NCI-H460 (cell line): ENCODE results near the gene ERCC5. TPM values are rescaled to one million over a fixed set of nuclear protein-coding genes. Genes with fewer than 3 reads are reported as not detected.

Source experiments
- DNase-seq: peaks from one replicate; pipeline ENCODE4 v3.0.0-alpha.2; 2016; ENCODE audit warnings: low read depth; ENCODE audit errors: extremely low read depth
- polyA plus RNA-seq: library from polyadenylated mRNA; depleted of rRNA; stranded (reverse); fragments of >200 nt; gene quantifications from 2 replicates; pipeline ENCODE4 v1.2.3, GENCODE V29; 2014; cell fraction: nucleus; rRNA removed
- total RNA-seq: library from RNA; depleted of rRNA; stranded (reverse); fragments of >200 nt; shearing (Covaris generic); gene quantifications from 2 replicates; pipeline ENCODE4 v1.2.3, GENCODE V29; 2014; rRNA removed

ERCC5 gene
- 30.5 and 33.4 TPM in 2 replicates for total RNA-seq
- polyA plus RNA-seq = 33.9 and 43.5 TPM in 2 replicates

DNA sequence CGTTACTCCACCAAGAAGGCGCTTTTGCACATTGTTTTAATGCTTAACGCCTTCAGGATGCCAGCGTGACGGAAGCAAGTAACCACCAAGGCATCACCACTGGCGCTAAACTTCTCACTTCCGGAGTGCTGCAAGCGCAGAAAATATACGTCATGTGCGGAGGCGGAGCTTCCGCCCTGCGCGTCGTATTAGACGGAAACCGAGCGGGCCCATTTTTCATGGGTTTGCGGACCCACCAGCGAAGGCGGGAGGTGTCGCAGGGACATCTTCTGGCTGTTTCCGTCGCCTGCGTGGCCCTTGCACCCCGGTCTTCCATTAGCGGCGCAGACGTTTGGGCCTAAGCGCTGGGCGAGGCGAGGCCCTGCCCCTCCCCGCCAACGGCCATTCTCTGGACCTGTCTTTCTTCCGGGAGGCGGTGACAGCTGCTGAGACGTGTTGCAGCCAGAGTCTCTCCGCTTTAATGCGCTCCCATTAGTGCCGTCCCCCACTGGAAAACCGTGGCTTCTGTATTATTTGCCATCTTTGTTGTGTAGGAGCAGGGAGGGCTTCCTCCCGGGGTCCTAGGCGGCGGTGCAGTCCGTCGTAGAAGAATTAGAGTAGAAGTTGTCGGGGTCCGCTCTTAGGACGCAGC is at the start of gene ERCC5:
ERCC5 (plus strand) TSS at position 403 of the 631 bp plus-strand sequence. CDS start 235 bp downstream, outside the sequence.
- peak; percentile 90 for DNase-seq

DNA sequence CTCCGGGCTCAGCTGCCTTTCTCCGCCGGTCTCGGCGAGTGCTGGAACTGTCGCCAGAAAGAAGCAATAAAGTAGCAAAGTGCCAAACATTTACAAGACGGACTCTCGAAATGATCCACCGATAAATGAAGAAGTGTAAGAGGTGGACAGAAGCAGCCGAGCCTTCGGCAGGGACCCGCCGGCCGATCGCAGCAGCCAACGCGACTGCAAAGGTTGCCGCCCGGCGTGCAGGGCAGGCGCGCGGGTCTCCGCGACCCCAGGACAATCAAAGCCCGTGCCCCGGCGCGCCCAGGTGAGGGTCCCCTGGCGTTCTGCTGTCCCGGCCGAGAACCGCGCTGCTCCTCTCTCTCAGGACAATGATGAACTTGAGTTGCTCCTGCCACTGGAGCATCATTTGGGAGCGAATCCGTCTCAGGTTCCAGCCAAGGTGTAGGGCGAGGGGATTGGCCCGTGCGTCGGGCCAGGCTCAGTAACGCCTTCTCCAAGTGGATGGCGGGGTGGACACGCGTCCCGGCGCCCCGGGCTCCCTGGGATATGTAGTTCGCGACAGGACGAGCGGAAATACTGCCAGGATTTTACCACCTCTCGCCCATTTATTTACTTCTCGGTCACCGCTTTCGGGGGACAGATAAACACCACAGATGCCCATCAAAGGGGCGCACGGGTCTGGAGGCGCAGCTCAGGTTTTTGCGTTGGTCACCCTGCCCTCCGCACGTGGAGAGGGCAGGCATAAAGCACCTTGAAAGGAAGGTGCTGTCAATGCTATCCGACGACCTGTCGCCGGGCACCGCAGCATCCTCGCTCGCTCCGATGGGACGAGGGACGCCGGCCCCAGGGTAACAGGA is 47.0 kb upstream of the ERCC5 start, which contains the start of the genes BIVM and POGLUT2:
BIVM (plus strand) TSS at position 539 of the 845 bp plus-strand sequence. CDS start 8,149 bp downstream, outside the sequence.
POGLUT2 (minus strand) TSS at position 396 of the 845 bp plus-strand sequence; CDS start at position 90, 306 bp downstream.
- peak; percentile 84 for DNase-seq

DNA sequence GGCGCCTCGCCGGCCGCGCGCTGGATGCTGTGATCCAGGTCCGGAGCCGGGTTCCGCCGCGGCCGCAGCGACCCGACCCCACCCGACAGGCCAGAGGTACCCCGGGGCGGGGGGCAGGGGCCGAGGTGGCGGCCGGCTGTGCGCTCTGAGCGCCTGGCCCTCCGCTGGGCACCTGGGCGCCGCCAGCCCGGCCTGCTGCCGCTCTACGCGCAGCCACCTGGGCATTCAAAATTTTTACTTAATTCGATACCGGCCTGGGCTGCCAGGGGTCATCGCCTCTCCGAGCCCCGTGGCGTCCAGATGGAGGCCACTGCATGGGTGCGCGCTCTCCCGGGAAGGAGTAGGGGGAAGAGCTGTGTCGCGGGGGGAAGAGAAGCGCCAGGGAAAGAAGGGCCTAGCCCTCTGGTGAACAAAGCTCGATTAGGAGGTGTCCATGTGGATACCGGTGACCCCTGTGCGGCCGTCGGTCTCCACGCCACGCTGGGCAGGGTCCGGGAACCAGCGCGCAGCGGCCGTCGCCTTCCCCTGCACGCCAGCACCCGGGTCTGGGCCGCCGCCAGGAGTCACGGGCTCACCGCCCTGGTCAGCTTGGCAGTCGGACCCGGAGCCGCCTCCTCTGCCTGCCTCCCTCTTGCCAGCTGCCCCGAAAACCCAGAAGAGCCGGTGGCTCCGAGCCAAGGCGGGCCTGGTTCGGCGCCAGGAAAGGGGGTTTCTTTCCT is 46.2 kb upstream of the ERCC5 start:
- DNase-seq = no peak

DNA sequence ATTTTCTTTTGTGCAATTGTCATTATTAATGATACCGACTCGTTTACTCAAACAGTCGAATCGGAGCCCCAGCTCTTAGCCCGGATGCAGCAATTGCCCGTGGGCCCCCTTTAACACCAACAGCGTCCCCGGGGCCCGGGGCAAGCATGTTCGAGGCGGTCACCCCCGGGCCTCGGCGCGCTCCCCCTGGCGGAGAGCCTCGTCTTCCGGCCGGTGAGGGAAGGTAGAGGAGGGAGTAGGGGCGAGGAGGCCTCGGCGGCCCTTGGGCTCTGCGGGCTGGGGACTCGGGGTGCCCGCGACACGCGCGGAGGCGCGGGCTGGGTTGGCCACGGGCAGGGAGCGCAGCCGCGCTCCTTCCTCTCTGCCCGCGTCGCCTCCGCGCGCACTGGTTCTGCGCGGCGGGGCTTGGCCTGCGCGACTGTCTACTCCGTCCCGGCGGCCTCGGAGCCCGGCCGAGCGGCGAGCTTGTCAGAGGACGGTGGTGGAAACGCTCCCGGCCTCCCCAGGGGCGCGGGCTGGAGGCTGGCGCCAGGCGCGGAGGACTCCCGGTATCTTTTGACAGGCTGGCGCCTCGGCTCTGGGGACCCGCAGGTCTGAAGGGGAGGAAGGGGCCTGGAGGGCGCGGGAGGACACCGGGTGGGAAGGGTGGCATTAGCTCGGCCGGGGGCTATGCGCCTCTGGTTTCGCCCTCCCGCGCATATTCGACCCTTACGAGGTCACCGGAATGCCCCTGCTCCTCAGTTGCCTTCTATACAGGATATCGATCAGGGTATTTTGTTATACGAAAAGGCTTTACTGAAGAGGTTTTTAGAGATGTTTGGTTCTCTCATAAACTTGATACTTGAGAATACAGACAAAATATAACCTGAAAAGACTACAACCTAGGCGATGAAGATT is 45.4 kb upstream of the ERCC5 start:
- peak; percentile 67 for DNase-seq

- DNase-seq = no peak
Observed at GRCh38 chr13:102805680-102806079, 40.2 kb upstream of the ERCC5 start.

- no peak for DNase-seq
Observed at GRCh38 chr13:102807699-102808098, 38.1 kb upstream of the ERCC5 start.

- no peak for DNase-seq
Observed at GRCh38 chr13:102812611-102813287, 33.1 kb upstream of the ERCC5 start.

GRCh38 chr13:102814025-102814607 is 31.7 kb upstream of the ERCC5 start:
- no peak for DNase-seq

- no peak for DNase-seq
Observed at GRCh38 chr13:102814793-102815192, 31.0 kb upstream of the ERCC5 start.

GRCh38 chr13:102815788-102816187 is 30.0 kb upstream of the ERCC5 start:
- no peak for DNase-seq

- no peak for DNase-seq
Observed at GRCh38 chr13:102816708-102817107, 29.1 kb upstream of the ERCC5 start.

DNA sequence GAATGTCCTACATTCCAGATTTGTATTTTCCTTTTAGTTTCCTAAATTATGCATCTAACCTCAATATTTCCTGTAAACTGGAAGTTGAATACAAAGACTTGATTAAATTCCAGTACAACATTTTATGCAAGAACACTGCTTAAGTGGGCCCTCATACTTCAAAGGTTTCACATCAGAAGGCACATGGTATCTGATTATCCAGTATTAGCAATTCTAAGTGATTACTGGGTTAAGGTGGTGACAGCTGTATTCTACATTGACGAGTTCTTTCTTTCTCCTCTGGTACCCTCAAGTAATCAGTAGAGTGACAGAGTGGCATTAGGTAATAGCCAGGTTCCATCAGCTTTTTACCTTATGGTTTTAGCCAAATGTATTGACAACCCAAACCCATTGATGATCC is 28.6 kb upstream of the ERCC5 start:
- no peak for DNase-seq

DNA sequence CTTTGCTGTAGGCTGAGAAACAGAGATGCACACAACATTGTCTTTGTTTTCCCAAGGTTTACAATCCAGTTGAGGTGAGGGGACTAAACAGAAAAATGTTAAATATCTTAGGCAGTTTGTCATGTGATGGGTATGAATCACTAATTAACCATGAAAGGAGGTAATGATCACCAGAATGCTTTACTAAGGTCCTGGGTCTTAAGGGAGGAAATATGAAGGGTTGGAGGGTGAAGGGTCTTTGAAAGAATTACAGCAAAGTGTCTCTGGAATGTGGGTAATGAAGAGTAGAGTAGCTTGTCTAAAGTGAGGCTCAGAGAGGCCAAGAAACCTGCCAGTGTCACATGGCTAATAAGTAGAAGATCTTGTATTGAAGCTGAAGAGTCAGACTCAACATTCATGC is 27.9 kb upstream of the ERCC5 start:
- no peak for DNase-seq

GRCh38 chr13:102825400-102825799 is 20.4 kb upstream of the ERCC5 start:
- no peak for DNase-seq

DNA sequence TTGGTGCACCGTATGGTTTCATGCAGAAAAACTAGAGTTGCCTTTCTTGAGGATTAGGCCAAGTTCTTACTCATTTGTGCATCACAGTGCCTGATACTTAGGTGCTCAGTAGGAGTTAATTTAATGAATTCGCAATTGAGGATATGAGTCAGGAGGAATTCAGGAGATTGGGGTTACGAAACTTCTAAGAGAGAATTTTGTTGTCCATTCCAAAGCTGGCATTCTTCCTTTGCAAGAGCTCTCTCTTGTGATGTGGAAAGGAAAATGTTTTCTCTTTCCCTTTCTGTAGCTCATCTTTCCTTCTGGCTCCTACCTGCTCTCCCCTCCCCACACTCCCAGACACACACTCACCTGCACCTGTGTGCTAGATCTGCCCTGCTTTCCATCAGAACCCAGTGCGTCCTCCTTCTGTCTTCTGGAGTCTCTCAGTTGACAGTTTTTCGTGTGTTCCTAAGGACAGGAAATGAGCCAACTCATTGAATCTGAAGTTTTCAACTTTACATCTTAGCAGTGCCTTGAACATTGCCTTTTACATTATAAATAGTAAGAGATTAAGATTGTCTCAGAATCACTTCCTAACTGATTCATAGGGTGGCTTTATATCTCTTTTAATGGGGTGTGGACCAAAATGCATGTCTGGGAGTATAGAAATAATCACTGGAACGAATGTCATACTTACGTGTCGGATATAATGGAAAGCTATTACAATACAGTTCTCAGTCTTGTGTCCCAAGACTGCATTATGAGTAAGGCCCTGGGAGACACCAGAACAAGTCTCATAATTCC is 19.7 kb upstream of the ERCC5 start:
- DNase-seq = no peak

- no peak for DNase-seq
Observed at GRCh38 chr13:102830646-102831045, 15.2 kb upstream of the ERCC5 start.

- no peak for DNase-seq
Observed at GRCh38 chr13:102836471-102836870, 9.4 kb upstream of the ERCC5 start.

- no peak for DNase-seq
Observed at GRCh38 chr13:102838273-102838672, 7.6 kb upstream of the ERCC5 start.
